Urinary bladder (tissue), 4 donors: ENCODE results near the gene CDKN1A. TPM values are rescaled to one million over a fixed set of nuclear protein-coding genes. Genes with fewer than 3 reads are reported as not detected.
"Not testable (repeated sequence)": the region's sequence is repeated elsewhere in the genome, so short reads cannot be mapped to it uniquely, and the experiment has no call there.

Experiments used
- DNase-seq: peaks from one replicate; pipeline ENCODE4 v3.0.0-alpha.2; 2015; ENCODE audit errors: extremely low spot score
- H3K27ac ChIP-seq: one replicate; pipeline ENCODE4 v1.5.1; 2013; ENCODE audit warnings: low read depth, mild to moderate bottlenecking, moderate library complexity
- H3K36me3 ChIP-seq: one replicate; pipeline ENCODE4 v1.6.1; 2013; ENCODE audit warnings: mild to moderate bottlenecking, moderate library complexity; ENCODE audit not compliant: insufficient read depth
- H3K4me1 ChIP-seq: one replicate; pipeline ENCODE4 v1.6.1; 2013; ENCODE audit warnings: mild to moderate bottlenecking, moderate library complexity; ENCODE audit not compliant: insufficient read depth
- H3K4me3 ChIP-seq: one replicate; pipeline ENCODE4 v1.5.1; 2013; ENCODE audit warnings: low read depth, low read length
- WGBS: extraction: QIAGEN DNeasy Blood & Tissue Kit; methylation state at CpG from one replicate; pipeline ENCODE4 v1.1.7; 2013; 5-methylcytosine and 5-hydroxymethylcytosine counted together
- polyA plus RNA-seq: library from polyadenylated mRNA; stranded (reverse); fragments of 200-250 nt; gene quantifications from one replicate; pipeline ENCODE4 v1.2.3, GENCODE V29; 2013
- total RNA-seq: library from RNA; depleted of rRNA; stranded (reverse); fragments of >200 nt; gene quantifications from one replicate; pipeline ENCODE4 v1.2.3, GENCODE V29; 2014
- donor health status: healthy with polysubstance abuse.
- donor health status: healthy.

The CDKN1A gene
- total and polyA plus RNA-seq, 2 donors: 27.4 to 127 TPM

GRCh38 chr6:36700831-36701230 lies 22.3 kb downstream of the CDKN1A start:
- Histone ChIP-seq H3K4me1 (no peaks in the 10 kb centered on the region), H3K36me3 (no peaks in the 10 kb centered on the region), H3K4me3 (no peak overlapping the region), H3K27ac (no peak overlapping the region)
- 89% methylated on average over 3 of the region's 3 CpGs for WGBS
- DNase-seq: no peak

GRCh38 chr6:36701401-36701991 lies 23.0 kb downstream of the CDKN1A start:
- no peak for DNase-seq
- no peak overlapping the region for H3K4me3 ChIP-seq
- H3K36me3 ChIP-seq: no peaks in the 10 kb centered on the region
- 85% methylated on average over 3 of the region's 3 CpGs for WGBS
- no peaks in the 10 kb centered on the region for H3K4me1 ChIP-seq
- no peak overlapping the region for H3K27ac ChIP-seq

- WGBS: 93% methylated on average over 3 of the region's 3 CpGs
- no peaks in the 10 kb centered on the region for H3K36me3 ChIP-seq
- H3K4me1 ChIP-seq: no peaks in the 10 kb centered on the region
- H3K4me3 ChIP-seq: no peak overlapping the region
- no peak for DNase-seq
- H3K27ac ChIP-seq: no peak overlapping the region
These were observed 24.1 kb downstream of the CDKN1A start for GRCh38 chr6:36702656-36703055.

GRCh38 chr6:36703081-36703606 lies 24.6 kb downstream of the CDKN1A start:
- H3K36me3 ChIP-seq: no peaks in the 10 kb centered on the region
- DNase-seq: no peak
- H3K27ac ChIP-seq: no peak overlapping the region
- WGBS: 93% methylated on average over 5 of the region's 5 CpGs
- no peaks in the 10 kb centered on the region for H3K4me1 ChIP-seq
- no peak overlapping the region for H3K4me3 ChIP-seq

- H3K27ac ChIP-seq: no peak overlapping the region
- H3K4me1 ChIP-seq: no peaks in the 10 kb centered on the region
- no peaks in the 10 kb centered on the region for H3K36me3 ChIP-seq
- WGBS: 96% methylated on average over 18 of the region's 18 CpGs
- H3K4me3 ChIP-seq: no peak overlapping the region
- no peak for DNase-seq
These were observed 25.5 kb downstream of the CDKN1A start for GRCh38 chr6:36703982-36704381.

- not testable (repeated sequence) for H3K4me1 ChIP-seq, DNase-seq, H3K36me3 ChIP-seq, H3K4me3 ChIP-seq, H3K27ac ChIP-seq
- 63% methylated on average over 7 of the region's 7 CpGs for WGBS
These were observed 26.6 kb downstream of the CDKN1A start for GRCh38 chr6:36704961-36705577.

- H3K27ac ChIP-seq: no peak overlapping the region
- no peak overlapping the region for H3K4me3 ChIP-seq
- DNase-seq: no peak
- no peaks in the 10 kb centered on the region for H3K36me3 ChIP-seq
- 73% methylated on average over 1 of the region's 1 CpG for WGBS
- H3K4me1 ChIP-seq: no peaks in the 10 kb centered on the region
These were observed 27.8 kb downstream of the CDKN1A start for GRCh38 chr6:36706339-36706738.

GRCh38 chr6:36712816-36713215 lies 34.3 kb downstream of the CDKN1A start:
- 84% methylated on average over 4 of the region's 4 CpGs for WGBS
- H3K4me3 ChIP-seq: no peak overlapping the region
- no peak overlapping the region for H3K27ac ChIP-seq
- no peak for DNase-seq
- no peaks in the 10 kb centered on the region for H3K36me3 ChIP-seq
- no peaks in the 10 kb centered on the region for H3K4me1 ChIP-seq

- no peaks in the 10 kb centered on the region for H3K4me1 ChIP-seq
- DNase-seq: no peak
- no peaks in the 10 kb centered on the region for H3K36me3 ChIP-seq
- H3K4me3 ChIP-seq: no peak overlapping the region
- 85% methylated on average over 8 of the region's 8 CpGs for WGBS
- H3K27ac ChIP-seq: no peak overlapping the region
These were observed 35.3 kb downstream of the CDKN1A start for GRCh38 chr6:36713846-36714245.

- H3K4me3 ChIP-seq: no peak overlapping the region
- H3K36me3 ChIP-seq: no peaks in the 10 kb centered on the region
- DNase-seq: no peak
- no peak overlapping the region for H3K27ac ChIP-seq
- WGBS: 88% methylated on average over 10 of the region's 10 CpGs
- H3K4me1 ChIP-seq: no peaks in the 10 kb centered on the region
These were observed 36.0 kb downstream of the CDKN1A start for GRCh38 chr6:36714511-36714910.

- Histone ChIP-seq H3K36me3 (no peaks in the 10 kb centered on the region), H3K27ac (no peak overlapping the region), H3K4me3 (no peak overlapping the region), H3K4me1 (no peaks in the 10 kb centered on the region)
- DNase-seq: no peak
- WGBS: 88% methylated on average over 7 of the region's 7 CpGs
These were observed 37.0 kb downstream of the CDKN1A start for GRCh38 chr6:36715469-36715868.

GRCh38 chr6:36716476-36717093 lies 38.1 kb downstream of the CDKN1A start:
- no peak for DNase-seq
- Histone ChIP-seq H3K4me3 (no peak overlapping the region), H3K27ac (no peak overlapping the region), H3K36me3 (no peaks in the 10 kb centered on the region), H3K4me1 (no peaks in the 10 kb centered on the region)
- WGBS: 85% methylated on average over 8 of the region's 8 CpGs

GRCh38 chr6:36717231-36717825 lies 38.8 kb downstream of the CDKN1A start:
- 67% methylated on average over 13 of the region's 13 CpGs for WGBS
- no peaks in the 10 kb centered on the region for H3K4me1 ChIP-seq
- DNase-seq: no peak

More at GRCh38 chr6:36717231-36717825, 38.8 kb downstream of the CDKN1A start:
- H3K27ac ChIP-seq: no peak overlapping the region
- no peaks in the 10 kb centered on the region for H3K36me3 ChIP-seq
- no peak overlapping the region for H3K4me3 ChIP-seq
